Germinal center (tissue), 1 donor: ENCODE data around the gene FOXP3.
A peak's percentile ranks its signal among the peaks of the same experiment; 100 is the strongest.
"Not testable (repeated sequence)": the region's sequence is repeated elsewhere in the genome, so short reads cannot be mapped to it uniquely, and the experiment has no call there.

Experiments
- DNase-seq: peaks from one replicate; pipeline ENCODE4 v3.0.0; 2012; ENCODE audit warnings: mixed read lengths, low spot score

The FOXP3 gene, protein sequence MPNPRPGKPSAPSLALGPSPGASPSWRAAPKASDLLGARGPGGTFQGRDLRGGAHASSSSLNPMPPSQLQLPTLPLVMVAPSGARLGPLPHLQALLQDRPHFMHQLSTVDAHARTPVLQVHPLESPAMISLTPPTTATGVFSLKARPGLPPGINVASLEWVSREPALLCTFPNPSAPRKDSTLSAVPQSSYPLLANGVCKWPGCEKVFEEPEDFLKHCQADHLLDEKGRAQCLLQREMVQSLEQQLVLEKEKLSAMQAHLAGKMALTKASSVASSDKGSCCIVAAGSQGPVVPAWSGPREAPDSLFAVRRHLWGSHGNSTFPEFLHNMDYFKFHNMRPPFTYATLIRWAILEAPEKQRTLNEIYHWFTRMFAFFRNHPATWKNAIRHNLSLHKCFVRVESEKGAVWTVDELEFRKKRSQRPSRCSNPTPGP

DNA sequence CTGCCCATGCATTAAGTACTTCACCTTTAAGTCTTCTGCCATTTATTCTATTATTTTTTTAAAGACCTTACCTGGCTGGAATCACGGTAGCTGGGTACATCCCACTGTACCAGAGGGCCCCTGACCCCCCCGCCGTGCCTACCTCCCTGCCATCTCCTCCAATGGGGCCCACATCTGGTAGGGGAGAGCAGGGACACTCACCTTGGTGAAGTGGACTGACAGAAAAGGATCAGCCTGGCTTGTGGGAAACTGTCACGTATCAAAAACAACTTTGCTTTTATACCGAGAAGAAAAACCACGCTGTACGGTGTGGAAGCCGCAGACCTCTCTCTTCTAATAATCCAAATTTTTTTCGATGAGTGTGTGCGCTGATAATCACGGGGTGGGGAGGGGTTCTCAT, at the start of gene FOXP3:
TSS of gene FOXP3 (minus strand) at position 251 of the 400 bp plus-strand sequence. CDS start 6,205 bp downstream, outside the sequence.
- no peak for DNase-seq

GRCh38 chrX:49312176-49312575, 47.7 kb upstream of the FOXP3 start:
- no peak for DNase-seq

- no peak for DNase-seq
Observed at GRCh38 chrX:49310371-49310770, 45.9 kb upstream of the FOXP3 start.

- DNase-seq = no peak
Observed at GRCh38 chrX:49309401-49309981, 45.0 kb upstream of the FOXP3 start.

DNA sequence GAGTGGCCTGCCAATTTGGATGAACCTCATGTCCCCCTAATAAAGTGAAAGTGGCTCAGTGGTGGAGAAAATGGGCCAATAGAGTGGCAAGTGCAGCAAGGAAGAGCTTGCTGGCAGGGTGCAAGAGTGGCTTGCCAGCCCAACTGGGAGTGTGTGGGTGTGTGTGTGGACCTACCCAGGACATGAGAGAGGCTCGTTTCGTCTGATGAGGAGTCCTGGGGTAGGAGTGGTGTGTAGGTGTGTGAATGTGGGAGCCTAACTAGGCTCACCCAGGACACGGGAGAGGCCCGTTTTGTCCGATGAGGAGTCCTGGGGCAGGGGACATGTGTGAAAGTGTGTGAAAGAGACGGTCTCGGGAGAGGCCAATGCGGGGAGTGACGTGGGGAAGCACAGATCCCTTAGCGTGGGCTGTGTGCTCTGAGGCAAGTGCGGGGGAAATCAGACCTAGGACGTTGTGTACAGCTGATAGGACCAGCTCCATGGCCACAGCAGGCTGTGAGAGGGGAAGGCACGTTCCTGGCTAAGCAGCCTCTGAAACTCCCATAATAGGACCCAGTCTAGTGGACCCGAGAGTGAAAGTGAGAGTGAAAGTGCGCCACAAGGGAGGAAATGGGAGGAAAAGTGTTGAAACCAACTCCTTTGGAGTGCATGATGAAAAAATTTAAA, 44.2 kb upstream of the FOXP3 start:
- no peak for DNase-seq

DNA sequence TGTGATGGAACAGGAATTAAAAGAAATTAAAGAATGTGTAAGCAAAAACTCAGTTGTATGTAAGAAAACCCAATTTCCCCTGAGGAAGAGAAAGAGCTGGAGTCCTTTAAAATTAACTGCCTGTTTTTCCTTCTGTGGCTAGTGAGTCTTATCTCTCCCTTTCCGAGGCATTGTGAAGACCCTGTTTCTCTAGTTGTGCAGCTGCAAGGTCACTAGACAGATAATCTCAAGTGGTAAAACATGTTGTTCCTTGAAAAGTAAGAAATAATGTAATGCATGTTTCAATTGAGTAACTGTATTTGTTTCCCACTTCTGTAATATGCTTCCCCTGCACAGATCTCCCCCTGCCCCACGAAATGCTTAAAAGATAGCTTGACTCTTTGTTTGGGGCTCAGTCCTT, 43.3 kb upstream of the FOXP3 start:
- DNase-seq = not testable (repeated sequence)

DNA sequence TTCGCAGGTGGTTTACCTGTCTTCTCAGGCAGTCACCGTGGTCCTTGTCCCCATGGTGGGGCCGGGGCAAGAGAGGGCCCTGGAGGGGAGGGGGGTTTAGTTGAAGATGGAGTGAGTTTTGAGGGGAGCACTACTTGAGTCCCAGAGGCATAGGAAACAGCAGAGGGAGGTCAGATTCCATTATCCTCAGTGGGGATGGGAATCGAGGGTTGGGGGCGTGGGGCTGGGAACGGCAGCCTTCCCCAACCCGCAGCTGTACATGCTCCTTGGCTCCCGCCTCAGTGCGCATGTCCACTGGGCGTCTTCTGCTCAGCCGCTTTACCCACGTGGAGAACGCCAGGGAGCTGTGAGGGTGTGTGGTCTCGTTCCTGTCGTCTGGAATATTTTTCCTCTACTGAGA, 38.8 kb upstream of the FOXP3 start, which contains the start of gene GAGE10:
TSS of gene GAGE10 (plus strand) at position 301 of the 400 bp plus-strand sequence. CDS start 1,214 bp downstream, outside the sequence.
- no peak for DNase-seq

DNA sequence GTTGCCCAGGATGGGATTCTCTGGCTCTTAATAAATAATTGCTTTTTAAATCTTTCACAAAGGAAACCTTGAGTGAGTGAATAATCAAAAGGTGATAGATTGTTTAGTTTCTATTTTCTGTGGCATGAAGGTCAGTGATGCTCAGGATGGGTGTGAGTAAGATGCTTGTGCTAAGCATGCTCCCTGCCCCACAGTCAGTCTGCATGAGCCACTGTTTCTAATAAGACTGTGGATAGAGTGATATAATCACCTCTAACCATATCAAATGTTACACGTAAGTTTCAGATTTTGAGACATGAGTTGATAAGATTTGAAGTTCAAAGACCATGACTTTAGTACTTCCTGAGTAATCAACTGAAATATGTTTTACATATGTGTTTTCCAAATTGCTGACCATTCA, 36.2 kb upstream of the FOXP3 start:
- no peak for DNase-seq

GRCh38 chrX:49299293-49299692, 34.8 kb upstream of the FOXP3 start:
- not testable (repeated sequence) for DNase-seq

- no peak for DNase-seq
Observed at GRCh38 chrX:49292400-49293362, 28.2 kb upstream of the FOXP3 start.

GRCh38 chrX:49291615-49292337, 27.3 kb upstream of the FOXP3 start:
- DNase-seq = peak; percentile 14

GRCh38 chrX:49290215-49290614, 25.7 kb upstream of the FOXP3 start:
- no peak for DNase-seq

DNA sequence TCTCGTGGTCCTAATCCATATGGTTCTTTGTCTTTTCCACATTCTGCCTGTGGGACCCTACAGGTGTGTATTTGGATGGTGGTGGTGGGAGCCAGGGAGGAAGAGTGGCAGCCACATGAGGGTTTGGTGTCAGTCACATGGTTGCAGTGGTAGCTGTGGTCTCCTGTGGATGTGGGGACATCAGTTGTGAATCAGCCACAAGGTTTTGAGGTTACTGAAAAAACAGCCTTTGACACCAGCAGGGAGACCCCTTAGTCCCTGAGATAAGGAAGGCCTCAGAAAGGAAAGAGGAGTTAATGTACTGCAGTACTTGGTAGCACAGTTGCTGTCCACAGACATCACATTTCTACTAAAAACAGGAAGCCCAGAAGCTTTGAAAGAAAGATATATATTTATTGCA, 23.2 kb upstream of the FOXP3 start:
- DNase-seq = no peak

- DNase-seq = no peak
Observed at GRCh38 chrX:49286581-49286980, 22.1 kb upstream of the FOXP3 start.

DNA sequence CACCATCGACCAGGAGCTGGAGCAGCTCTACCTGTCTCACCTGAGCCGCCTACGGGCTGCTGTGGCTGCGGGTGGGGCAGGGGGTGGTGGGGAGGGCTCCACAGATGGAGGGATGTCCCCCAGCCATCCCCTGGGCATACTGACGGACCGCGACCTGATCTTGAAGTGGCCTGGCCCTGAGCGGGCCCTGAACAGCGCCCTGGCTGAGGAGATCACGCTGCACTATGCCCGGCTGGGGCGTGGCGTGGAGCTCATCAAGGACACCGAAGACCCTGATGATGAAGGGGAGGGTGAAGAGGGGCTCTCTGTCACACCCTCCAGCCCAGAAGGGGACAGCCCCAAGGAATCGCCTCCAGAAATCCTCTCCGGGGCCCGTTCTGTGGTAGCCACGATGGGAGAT, 21.6 kb upstream of the FOXP3 start:
- DNase-seq = no peak

DNA sequence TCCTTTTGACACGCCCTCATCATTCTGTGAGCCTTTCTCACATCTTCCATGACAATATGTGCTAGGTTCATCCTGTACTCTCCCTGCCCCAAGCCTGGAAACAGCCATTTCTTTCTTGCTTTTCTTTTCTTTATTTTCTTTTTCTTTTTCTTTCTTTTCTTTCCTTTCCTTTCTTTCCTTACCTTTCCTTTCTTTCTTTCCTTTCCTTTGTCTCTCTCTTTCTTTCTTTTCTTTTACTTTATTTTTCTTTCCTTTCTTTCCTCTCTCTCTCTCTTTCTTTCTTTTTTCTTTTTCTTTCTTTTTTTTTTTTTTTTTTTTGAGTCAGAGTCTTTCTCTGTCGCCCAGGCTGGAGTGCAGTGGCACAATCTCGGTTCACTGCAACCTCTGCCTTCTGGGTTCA, 19.7 kb upstream of the FOXP3 start:
- no peak for DNase-seq

GRCh38 chrX:49282647-49283011, 18.1 kb upstream of the FOXP3 start:
- no peak for DNase-seq

DNA sequence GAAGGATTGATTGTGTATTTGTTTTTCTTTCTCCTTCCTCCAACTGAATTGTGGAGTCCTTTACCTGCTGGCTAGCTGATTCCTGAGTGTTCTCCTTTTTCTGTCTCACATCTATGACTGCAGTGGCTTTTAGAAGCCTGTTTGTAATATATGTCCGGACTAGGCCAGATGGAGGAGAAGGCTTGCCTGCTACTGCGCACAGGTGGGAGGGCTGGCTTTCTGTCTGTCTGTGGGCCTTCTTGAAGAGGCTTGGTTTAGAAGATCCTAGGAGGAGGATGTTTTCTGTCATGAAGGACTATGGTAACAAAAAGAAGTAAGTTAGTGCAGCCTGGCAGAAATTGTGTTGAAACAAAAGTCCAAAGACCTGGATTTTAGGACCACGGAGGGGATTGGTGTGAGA, 13.6 kb upstream of the FOXP3 start:
- no peak for DNase-seq

DNA sequence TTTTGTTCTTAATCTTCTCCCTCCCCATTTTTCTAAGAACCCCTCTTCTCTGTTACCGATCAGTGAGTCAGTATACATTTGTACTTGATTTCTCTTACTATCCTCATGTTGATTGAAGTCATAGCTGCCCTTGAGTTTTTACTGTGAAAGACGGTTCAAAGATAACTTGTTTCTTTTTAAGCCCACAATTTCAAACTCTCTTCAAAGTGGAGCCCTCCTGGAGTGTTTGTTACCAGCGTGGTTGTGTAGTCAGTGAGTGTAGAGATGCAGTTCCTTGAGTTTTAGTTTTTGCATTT, 13.0 kb upstream of the FOXP3 start:
- no peak for DNase-seq

GRCh38 chrX:49276671-49277534, 12.4 kb upstream of the FOXP3 start:
- no peak for DNase-seq
